MM.1S (cell line): ENCODE results near the gene TRMT1.

ENCODE experiments used
- DNase-seq: peaks from one replicate; pipeline ENCODE4 v3.0.0-alpha.2; 2015
- H2AFZ ChIP-seq: fragments of 300-600 bp; sonication (generic); 2 replicates; pipeline ENCODE4 v1.6.0; 2016; ENCODE audit warnings: antibody characterized with exemption, low read length
- H3F3A ChIP-seq: fragments of 300-600 bp; sonication (generic); 2 replicates; pipeline ENCODE4 v1.6.1; 2016; ENCODE audit warnings: mild to moderate bottlenecking, antibody characterized with exemption, low read length, moderate library complexity, mixed read lengths; ENCODE audit not compliant: insufficient read depth
- H3K27ac ChIP-seq: fragments of 300-600 bp; sonication (generic); 2 replicates; pipeline ENCODE4 v1.5.1; 2016; ENCODE audit warnings: mild to moderate bottlenecking, low read length
- H3K27me3 ChIP-seq: fragments of 300-600 bp; sonication (generic); replicated peaks from 2 replicates; pipeline ENCODE4 v1.6.0; 2016; ENCODE audit warnings: low read length; ENCODE audit not compliant: insufficient read depth
- H3K36me3 ChIP-seq: fragments of 300-600 bp; sonication (generic); replicated peaks from 2 replicates; pipeline ENCODE4 v1.6.1; 2016; ENCODE audit warnings: mild to moderate bottlenecking, low read length, mixed read lengths; ENCODE audit not compliant: insufficient read depth
- H3K4me1 ChIP-seq: fragments of 300-600 bp; sonication (generic); 2 replicates; pipeline ENCODE4 v1.6.1; 2016; ENCODE audit warnings: low read length, mixed read lengths
- H3K4me2 ChIP-seq: fragments of 300-600 bp; sonication (generic); 2 replicates; pipeline ENCODE4 v1.6.0; 2016; ENCODE audit warnings: low read depth, low read length
- H3K4me3 ChIP-seq: fragments of 300-600 bp; sonication (generic); 2 replicates; pipeline ENCODE4 v1.5.1; 2016; ENCODE audit warnings: low read length, mixed read lengths
- H3K79me2 ChIP-seq: fragments of 300-600 bp; sonication (generic); 2 replicates; pipeline ENCODE4 v1.6.1; 2016; ENCODE audit warnings: mixed run types, low read length, mixed read lengths
- H3K9ac ChIP-seq: fragments of 300-600 bp; sonication (generic); 2 replicates; pipeline ENCODE4 v1.6.1; 2016; ENCODE audit warnings: low read length, mixed read lengths
- H3K9me2 ChIP-seq: fragments of 300-600 bp; sonication (generic); replicated peaks from 2 replicates; pipeline ENCODE4 v1.6.1; 2016; ENCODE audit warnings: mild to moderate bottlenecking, low read length, mixed read lengths; ENCODE audit not compliant: insufficient read depth
- H3K9me3 ChIP-seq: fragments of 300-600 bp; sonication (generic); replicated peaks from 2 replicates; pipeline ENCODE4 v1.6.1; 2016; ENCODE audit warnings: mild to moderate bottlenecking, low read length, mixed read lengths; ENCODE audit not compliant: insufficient read depth
- H4K20me1 ChIP-seq: fragments of 300-600 bp; sonication (generic); 2 replicates; pipeline ENCODE4 v1.6.1; 2016; ENCODE audit warnings: mild to moderate bottlenecking, low read length, moderate library complexity, mixed read lengths; ENCODE audit not compliant: insufficient read depth
- CTCF ChIP-seq: fragments of 300-600 bp; sonication (generic); IDR thresholded peaks from 2 replicates; pipeline ENCODE4 v1.5.1; 2016; ENCODE audit warnings: antibody characterized with exemption, low read length, mixed read lengths
- EZH2 ChIP-seq: fragments of 300-600 bp; sonication (generic); optimal IDR thresholded peaks from 2 replicates; pipeline ENCODE3; 2017; ENCODE audit warnings: low read depth, mild to moderate bottlenecking, antibody characterized with exemption, low read length, mixed read lengths
- EZH2phosphoT487 ChIP-seq: fragments of 300-600 bp; sonication (generic); IDR thresholded peaks from 2 replicates; pipeline ENCODE4 v1.6.1; 2018; ENCODE audit warnings: antibody characterized with exemption, low read length

TRMT1 gene

GRCh38 chr19:13164343-13165161 lies 48.0 kb upstream of the TRMT1 start:
- H3F3A ChIP-seq: 0 out of 2 replicates have a peak, but pooled peaks cover 7% of the 10 kb centered on the region
- peak overlapping the region; percentile 48 for H2AFZ ChIP-seq
- H3K9me2 ChIP-seq: no peaks in the 10 kb centered on the region
- H3K27me3 ChIP-seq: peaks cover 39% of the 10 kb centered on the region
- no peak for DNase-seq
- no peaks in the 10 kb centered on the region for H3K36me3 ChIP-seq
- H3K79me2 ChIP-seq: no peaks in the 10 kb centered on the region
- no peak overlapping the region for H3K27ac ChIP-seq
- no peak for TF ChIP-seq CTCF
- TF ChIP-seq EZH2: no peak
- TF ChIP-seq EZH2phosphoT487: no peak
- H3K9me3 ChIP-seq: no peaks in the 10 kb centered on the region
- peak overlapping the region; percentile 21; the same call in 1 of the 2 replicates for H3K4me3 ChIP-seq
- no peaks in the 10 kb centered on the region for H4K20me1 ChIP-seq
- no peak overlapping the region for H3K9ac ChIP-seq
- peak overlapping the region; percentile 42; the same call in 1 of the 2 replicates for H3K4me2 ChIP-seq
- peaks cover 24% of the 10 kb centered on the region for H3K4me1 ChIP-seq

GRCh38 chr19:13163609-13164342 lies 47.2 kb upstream of the TRMT1 start:
- 0 out of 2 replicates have a peak, but pooled peaks cover 7% of the 10 kb centered on the region for H3F3A ChIP-seq
- H3K4me2 ChIP-seq: peak overlapping the region; percentile 88; the same call in 1 of the 2 replicates
- no peaks in the 10 kb centered on the region for H4K20me1 ChIP-seq
- peak overlapping the region; percentile 21; the same call in 1 of the 2 replicates for H3K4me3 ChIP-seq
- no peak overlapping the region for H3K9ac ChIP-seq
- H3K27me3 ChIP-seq: peaks cover 42% of the 10 kb centered on the region
- H3K9me3 ChIP-seq: no peaks in the 10 kb centered on the region
- H3K36me3 ChIP-seq: no peaks in the 10 kb centered on the region
- peaks cover 24% of the 10 kb centered on the region for H3K4me1 ChIP-seq
- no peak for DNase-seq
- no peak overlapping the region for H3K27ac ChIP-seq
- no peaks in the 10 kb centered on the region for H3K79me2 ChIP-seq
- TF ChIP-seq EZH2phosphoT487 (no peak), EZH2 (no peak), CTCF (no peak)
- peak overlapping the region; percentile 48 for H2AFZ ChIP-seq
- no peaks in the 10 kb centered on the region for H3K9me2 ChIP-seq

GRCh38 chr19:13162724-13163608 lies 46.4 kb upstream of the TRMT1 start:
- H3K4me2 ChIP-seq: peak overlapping the region; percentile 88
- H3K36me3 ChIP-seq: no peaks in the 10 kb centered on the region
- 0 out of 2 replicates have a peak, but pooled peaks cover 6% of the 10 kb centered on the region for H3F3A ChIP-seq
- peak; percentile 56 for DNase-seq
- H3K27me3 ChIP-seq: peaks cover 49% of the 10 kb centered on the region
- H4K20me1 ChIP-seq: no peaks in the 10 kb centered on the region
- no peaks in the 10 kb centered on the region for H3K79me2 ChIP-seq
- H3K9me3 ChIP-seq: no peaks in the 10 kb centered on the region
- TF ChIP-seq CTCF (no peak), EZH2 (no peak), EZH2phosphoT487 (no peak)
- H2AFZ ChIP-seq: peak overlapping the region; percentile 90
- H3K4me3 ChIP-seq: peak overlapping the region; percentile 50
- H3K9ac ChIP-seq: peak overlapping the region; percentile 28; the same call in 1 of the 2 replicates
- H3K27ac ChIP-seq: no peak overlapping the region
- H3K4me1 ChIP-seq: peaks cover 22% of the 10 kb centered on the region
- H3K9me2 ChIP-seq: no peaks in the 10 kb centered on the region
